GM12875 (cell line): ENCODE measurements around the gene TTLL13.

Source experiments
- H3K4me3 ChIP-seq: one replicate; pipeline ENCODE4 v1.5.1; 2011; ENCODE audit warnings: low read depth, low read length, control low read depth
- CTCF ChIP-seq: IDR thresholded peaks from 2 replicates; pipeline ENCODE4 v1.5.1; 2011; ENCODE audit warnings: low read depth, mild to moderate bottlenecking, control low read depth, inconsistent platforms, low read length, moderate library complexity, borderline replicate concordance; ENCODE audit not compliant: insufficient read depth

Gene TTLL13

GRCh38 chr15:90261811-90262210 lies 12.5 kb downstream of the TTLL13 start:
- TF ChIP-seq CTCF, result no peak
- H3K4me3 ChIP-seq, result no peak overlapping the region

- no peak for TF ChIP-seq CTCF
- H3K4me3 ChIP-seq, result no peak overlapping the region
These were observed 13.1 kb downstream of the TTLL13 start for GRCh38 chr15:90262426-90262825.

- TF ChIP-seq CTCF, result no peak
- peak overlapping the region; percentile 69 for H3K4me3 ChIP-seq
These were observed 15.3 kb downstream of the TTLL13 start for GRCh38 chr15:90264671-90265070.

GRCh38 chr15:90265271-90266060 lies 16.1 kb downstream of the TTLL13 start, which contains the start of gene NGRN:
TSS of gene NGRN (plus strand) at chr15:90265672. CDS start at chr15:90265713, 41 bp downstream.
- no peak for TF ChIP-seq CTCF
- peak within 1 kb of the TSS; percentile 69 for H3K4me3 ChIP-seq

- no peak for TF ChIP-seq CTCF
These were observed 16.7 kb downstream of the TTLL13 start for GRCh38 chr15:90266061-90266431.

GRCh38 chr15:90266485-90266884 lies 17.1 kb downstream of the TTLL13 start:
- peak overlapping the region; percentile 69 for H3K4me3 ChIP-seq

More at GRCh38 chr15:90266061-90266431, 16.7 kb downstream of the TTLL13 start:
- H3K4me3 ChIP-seq, result peak overlapping the region; percentile 69

More at GRCh38 chr15:90266485-90266884, 17.1 kb downstream of the TTLL13 start:
- TF ChIP-seq CTCF, result no peak
